HG03280 (cell line): ENCODE results near the gene VRK2.

Experiments used
- ATAC-seq: cut with Tn5 transposase; IDR thresholded peaks from one replicate; pipeline ENCODE4 v1.9.1; 2021; ENCODE audit warnings: mild to moderate bottlenecking, moderate library complexity; ENCODE audit not compliant: unreplicated experiment

VRK2 gene

DNA sequence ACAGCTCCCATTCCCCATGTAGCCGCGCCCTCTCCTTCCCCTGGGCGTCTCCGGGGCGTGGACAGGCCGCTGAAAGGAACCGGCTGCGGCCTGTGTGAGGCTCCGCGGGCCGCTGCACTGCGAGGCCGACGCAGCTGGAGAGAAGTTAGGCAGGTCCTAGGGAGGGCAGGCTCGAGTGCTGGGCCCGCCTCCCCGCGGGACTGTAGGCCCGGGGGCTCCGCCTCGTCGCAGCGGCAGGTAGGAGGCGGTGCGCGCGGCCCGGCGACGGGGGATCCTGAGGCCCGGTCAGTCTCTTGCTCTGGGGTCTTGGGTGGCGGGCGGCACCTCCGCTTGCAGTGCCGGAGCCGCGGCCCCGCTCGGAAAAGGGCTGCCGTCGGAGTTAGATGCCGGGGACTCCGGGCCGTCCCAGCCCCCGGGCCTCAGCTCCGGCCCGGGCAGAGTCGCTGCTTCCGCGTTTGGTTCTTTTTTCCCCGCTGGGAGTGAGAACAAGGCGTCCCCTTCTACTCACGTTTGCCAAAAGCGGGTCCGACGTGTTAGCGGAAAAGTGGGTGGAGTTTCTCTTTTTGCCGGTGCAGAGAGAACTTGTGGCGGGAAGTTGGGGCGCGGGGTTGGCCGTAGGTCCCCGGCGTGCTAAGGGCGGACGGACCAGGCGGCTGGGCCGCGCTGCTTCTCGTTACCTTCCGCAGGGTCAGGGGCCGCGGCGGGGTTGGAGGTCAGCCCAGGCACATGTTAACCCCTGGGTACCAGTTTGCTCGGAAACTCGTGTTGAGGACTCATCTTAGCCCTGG is at the start of gene VRK2:
Gene VRK2 (plus strand): TSS at position 222 of the 788 bp plus-strand sequence. CDS start 2,026 bp downstream, outside the sequence.
- peak; percentile 89 for ATAC-seq

- peak; percentile 80 for ATAC-seq
Measured at GRCh38 chr2:58006256-58006951, 40.2 kb upstream of the VRK2 start.

DNA sequence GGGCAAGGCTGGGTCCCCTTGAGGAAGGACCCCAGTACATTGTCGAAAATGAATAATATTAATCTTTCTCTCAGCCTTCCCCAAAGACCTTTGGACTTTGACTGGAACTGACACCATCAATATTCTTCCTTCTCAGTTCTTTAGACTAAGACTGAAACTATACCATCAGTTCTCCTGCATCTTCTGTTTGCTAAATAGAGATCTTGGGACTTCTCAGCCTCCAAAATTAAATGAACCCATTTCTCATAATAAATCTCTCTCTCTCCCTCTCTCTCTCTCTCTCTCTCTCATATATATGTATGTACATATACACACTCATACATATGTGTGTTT is 39.7 kb upstream of the VRK2 start:
- no peak for ATAC-seq

DNA sequence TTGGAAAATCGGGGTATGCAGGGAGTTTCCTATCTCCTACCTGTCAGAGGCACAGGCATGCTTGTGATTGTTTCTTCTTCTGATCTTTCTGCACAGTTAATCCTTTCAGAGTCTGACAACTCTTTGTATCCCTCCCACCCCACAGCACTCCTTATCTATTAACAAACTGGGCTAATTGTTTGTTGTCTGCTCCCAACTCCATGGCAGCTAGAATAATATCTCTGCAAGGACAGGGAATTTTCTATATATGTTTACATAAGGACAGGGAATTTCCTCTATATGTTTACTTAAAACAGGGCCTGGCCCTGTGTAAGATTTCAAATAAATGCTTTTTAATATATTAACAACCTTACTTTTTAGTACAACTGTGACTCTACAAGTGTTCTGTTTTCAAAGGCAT is 36.0 kb upstream of the VRK2 start:
- ATAC-seq: no peak

DNA sequence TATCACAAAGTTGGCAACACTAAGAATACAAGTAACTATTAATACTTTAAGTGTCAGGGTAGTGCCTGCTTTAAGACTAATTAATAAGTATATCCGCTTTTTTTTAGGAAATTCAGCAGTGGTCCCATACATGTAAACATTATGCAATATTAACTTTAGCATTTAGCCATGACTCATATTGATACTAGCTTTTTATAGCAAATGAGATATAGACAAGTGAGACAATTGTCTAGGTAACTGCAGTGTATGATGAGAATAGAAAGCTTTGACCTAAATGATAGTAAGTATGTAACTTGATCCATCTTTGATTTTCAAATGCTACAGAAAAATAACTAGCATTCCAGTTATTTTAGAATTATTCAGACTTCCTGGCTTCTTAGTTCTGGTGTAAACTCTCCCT is 27.4 kb upstream of the VRK2 start:
- ATAC-seq: peak; percentile 48

DNA sequence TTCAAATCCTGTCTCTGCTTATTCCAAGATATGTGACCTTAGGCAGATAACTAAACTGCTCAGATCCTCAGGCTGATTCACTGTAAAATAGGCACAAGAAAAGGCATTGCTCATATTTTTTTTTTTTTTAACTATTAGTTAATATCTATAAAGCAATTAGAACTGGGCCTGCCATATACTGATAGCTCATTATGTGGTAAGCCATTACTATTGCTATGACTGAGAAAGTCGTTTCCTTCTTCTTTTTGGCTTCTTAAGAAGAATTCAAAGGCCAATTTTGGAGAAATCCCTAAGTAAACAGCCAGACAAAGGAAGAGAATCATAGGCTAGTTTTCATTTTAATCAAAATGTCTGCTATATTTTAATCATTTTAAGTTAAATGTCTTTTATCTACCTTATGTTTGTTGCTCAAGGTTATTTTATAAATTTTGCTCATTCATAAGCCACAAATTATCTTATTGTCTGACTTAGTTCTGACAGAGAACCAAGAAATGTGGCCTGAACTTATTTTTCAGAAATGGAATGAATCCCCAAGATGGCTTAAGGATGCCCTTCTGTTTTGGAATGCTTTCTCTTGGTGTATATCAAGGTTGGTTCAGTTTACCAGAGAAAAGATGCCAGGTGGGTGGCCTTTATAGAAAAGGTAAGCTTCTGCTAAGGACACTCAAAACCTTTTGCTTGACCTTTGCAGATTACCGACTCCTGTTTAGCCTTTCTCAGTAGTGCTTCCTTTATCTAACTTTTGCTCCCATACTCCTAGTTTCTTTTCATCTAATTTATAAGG is 21.3 kb upstream of the VRK2 start:
- no peak for ATAC-seq

- ATAC-seq: no peak
Measured at GRCh38 chr2:58027029-58027428, 19.6 kb upstream of the VRK2 start.

GRCh38 chr2:58030771-58031170 is 15.8 kb upstream of the VRK2 start:
- ATAC-seq: no peak

DNA sequence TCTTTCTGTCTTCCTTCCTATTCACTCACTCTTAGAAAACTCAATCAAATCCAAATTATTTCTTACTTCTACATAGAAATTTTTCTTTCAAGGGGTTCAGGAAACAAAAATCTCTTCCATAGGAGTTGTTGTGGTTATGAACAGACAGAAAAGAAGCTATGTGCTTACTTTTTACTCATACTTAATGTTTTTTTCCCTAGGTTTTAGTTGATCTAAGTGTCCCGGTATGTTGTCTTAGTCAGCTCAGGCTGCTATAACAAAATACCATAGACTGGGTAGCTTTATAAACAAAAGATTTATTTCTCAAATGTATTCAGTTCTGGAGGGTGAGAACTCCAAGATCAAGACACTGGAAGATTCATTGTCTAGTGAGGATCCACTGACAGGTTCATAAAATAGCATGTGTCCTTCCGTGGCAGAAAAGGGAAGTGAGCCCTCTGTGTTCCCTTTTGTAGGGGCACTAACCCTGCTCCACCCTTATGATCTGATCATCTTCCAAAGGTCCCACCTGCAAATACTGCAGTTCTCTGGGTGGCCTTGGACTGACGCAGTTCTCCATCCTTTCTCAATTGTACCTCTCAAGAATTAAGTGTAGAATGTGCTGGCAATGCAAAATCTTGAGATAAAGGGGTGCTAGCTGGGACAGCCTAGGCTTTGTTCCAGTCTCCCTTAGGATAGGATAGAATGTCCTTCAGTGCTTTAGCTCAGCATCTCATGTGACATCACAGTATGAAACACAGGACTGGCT is 14.4 kb upstream of the VRK2 start:
- peak; percentile 64 for ATAC-seq

DNA sequence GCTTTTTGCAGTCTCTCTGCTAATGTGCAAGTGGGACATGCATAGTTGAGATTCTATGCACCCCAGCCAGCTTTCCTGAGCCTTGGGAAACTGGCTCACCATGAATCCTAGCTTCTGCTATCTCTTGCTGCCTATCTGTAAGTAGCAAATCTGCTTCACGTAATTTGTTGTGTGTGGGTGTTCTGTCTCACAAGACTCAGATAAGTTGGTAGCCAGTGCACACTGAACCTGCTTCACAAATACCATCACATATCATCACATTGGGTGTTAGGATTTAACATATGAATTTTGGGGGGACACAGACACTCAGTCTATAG is 13.9 kb upstream of the VRK2 start:
- no peak for ATAC-seq

DNA sequence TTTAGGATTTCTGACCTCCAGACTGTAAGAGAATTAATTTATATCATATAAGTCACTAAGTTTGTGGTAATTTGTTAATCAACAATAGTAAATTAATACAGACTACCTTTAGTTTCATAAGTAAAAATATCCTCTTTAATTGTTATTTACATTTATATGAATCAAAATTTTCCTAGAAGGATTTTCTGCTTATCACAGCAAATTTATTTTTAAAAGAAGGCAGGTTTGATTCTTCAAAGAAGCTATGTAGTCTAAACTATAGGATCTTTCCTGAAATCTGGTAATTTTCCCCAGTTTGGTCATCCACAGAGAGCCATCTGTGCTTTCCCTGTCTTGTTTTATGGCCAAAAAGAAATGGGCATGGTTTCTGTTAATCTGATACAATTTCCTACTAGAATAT is 13.1 kb upstream of the VRK2 start:
- ATAC-seq: no peak

DNA sequence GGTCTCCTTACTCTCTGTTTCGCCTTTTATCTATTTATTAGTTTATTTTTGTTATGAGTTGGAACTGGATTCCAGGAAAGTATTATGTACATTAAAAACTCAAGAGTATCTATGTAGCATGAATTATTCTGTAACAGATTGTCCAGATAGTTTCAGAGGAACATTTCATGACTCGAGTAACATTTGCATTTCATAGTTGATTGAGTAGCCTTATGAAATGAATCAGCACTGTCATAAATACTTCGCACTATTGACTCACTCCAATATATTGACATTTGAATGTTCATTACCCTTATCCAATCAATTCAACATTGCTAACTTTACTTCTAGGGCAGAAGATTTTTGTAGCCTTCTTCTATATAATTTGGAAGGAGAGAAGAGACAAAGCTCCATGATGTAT is 11.3 kb upstream of the VRK2 start:
- peak; percentile 50 for ATAC-seq

DNA sequence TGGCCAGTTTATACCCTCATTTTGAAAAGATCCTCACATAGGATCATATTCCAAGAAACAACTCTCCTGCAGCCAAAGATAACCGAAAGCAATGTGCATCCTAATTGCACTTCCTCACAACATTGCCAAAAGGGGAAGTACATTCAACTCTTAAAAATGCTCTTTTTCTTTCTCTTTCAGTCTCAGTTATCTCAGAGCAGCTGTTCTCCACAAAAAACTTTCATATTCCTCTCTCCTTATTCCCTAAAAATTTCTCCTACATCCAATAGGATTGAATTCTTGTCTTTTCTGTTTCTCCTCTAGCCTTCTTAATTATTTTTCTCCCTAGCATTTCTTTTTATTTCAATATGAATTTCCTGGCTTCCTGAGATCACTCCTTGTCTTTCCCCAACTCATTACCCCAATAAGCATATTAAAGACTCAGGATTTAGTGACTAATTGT is 7.4 kb upstream of the VRK2 start:
- peak; percentile 88 for ATAC-seq

GRCh38 chr2:58042486-58042970 is 4.1 kb upstream of the VRK2 start:
- ATAC-seq: no peak

GRCh38 chr2:58044145-58044544 is 2.5 kb upstream of the VRK2 start:
- ATAC-seq: no peak

DNA sequence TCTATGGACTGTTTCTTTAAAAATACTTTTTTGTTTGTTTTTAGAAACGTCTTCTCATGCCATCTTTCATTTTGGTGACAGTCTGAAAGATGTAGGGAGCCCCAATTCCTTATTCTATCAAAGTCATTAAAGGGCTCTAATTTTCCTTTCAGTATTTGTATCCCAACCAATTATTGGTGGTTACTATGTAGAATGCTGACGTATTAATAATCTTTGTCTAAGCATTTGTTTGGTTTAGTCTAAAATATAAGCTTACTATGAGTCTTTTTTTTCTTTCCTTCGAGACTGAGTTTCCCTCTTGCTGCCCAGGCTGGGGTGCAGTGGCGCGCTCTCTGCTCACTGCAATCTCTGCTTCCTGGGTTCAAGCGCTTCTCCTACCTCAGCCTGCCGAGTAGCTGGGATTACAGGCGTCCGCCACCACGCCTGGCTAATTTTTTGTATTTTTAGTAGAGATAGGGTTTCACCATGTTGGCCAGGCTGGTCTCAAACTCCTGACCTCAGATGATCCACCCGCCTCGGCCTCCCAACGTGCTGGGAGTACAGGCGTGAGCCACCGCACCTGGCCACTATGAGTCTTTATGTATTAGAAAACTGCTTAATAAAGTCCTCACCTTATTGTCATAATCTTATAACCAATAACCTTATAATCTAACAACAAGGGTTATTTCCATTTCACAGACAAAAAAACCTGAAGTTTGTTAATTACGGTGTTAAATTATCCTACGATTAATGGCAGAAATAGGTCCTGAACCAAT is 849 bp upstream of the VRK2 start:
- no peak for ATAC-seq

DNA sequence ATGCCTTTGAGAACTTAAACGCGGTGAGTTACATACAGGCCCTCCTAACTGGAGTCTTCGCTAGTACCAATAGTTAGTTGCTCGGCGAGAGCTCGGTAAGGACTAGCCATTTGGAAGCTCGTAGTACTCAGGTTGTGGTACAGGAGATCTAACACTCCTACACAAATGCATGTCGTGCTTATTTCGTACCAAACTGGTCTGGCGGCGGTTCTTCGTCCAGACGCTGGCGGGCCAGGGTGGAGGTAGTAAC is 346 bp upstream of the VRK2 start:
- ATAC-seq: no peak

- ATAC-seq: peak; percentile 38
Measured at GRCh38 chr2:58047373-58047935, 848 bp downstream of the VRK2 start.

DNA sequence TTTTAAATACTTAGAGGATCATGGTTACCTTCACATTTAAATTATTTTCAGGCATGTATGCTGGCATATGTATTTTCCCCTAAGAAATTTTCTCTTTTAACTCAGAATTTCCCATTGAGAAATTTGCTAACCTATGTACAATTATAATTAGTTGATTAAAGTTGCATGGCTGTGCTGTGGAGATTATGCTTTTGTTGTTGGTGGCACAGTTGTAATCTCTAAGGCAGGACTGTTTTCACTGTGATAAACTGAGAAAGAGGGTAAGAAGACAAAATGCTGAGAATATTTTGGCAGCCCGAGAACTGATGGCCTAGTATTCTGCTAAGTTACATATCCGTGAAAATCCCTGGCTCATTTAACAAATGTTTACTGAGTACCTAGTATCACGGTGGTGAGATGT is 1.4 kb downstream of the VRK2 start:
- ATAC-seq: no peak

DNA sequence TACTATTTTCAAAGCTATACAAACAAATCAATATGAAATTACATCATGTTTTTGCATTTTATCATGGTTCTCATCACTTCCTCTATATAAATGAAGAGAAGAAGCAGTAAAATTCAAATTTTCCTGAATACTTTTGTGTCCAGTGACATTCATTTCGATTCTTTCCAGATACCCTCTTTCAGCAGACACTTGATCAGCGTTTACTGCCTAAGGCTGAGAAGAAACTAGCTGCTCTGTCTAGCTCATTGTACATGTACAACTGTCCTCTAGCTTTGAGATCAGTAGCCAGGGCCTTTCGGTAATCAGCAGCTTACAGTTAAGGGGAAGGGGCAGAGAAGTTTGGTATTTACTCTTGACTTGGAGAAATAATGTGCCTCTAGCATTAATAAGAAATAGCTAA is 4.8 kb downstream of the VRK2 start:
- ATAC-seq: no peak
